Endothelial cell of umbilical vein (primary cell): ENCODE measurements around the gene SPRED2. TPM values are rescaled to one million over a fixed set of nuclear protein-coding genes. Genes with fewer than 3 reads are reported as not detected.

Experiments used
- BruUV-seq: library from RNA; stranded (reverse); fragments of 400-500 nt; replicated peaks from 2 replicates; lab custom pipeline; 2021; lab: Mats Ljungman, UMichigan
- CTCF ChIA-PET: fragments of 300-600, 350-600 bp; sonication (Branson Sonifier 250); formaldehyde crosslinking; loops from one replicate; lab custom pipeline; 2021; ENCODE audit warnings: antibody characterized with exemption, inconsistent platforms; lab: Charles Lee
- POLR2A ChIA-PET: fragments of 300-600, 350-600 bp; sonication (Branson Sonifier 250); formaldehyde crosslinking; loops from one replicate; lab custom pipeline; 2021; ENCODE audit warnings: antibody characterized with exemption, inconsistent platforms; lab: Charles Lee
- DNase-seq: peaks from one replicate; pipeline ENCODE4 v3.0.0-alpha.2; 2011; ENCODE audit warnings: low read depth, low spot score
- FAIRE-seq: peaks from 2 replicates; lab custom pipeline; 2011; peaks lifted over from hg19 to GRCh38; lab: Jason Lieb, UNC
- H2AFZ ChIP-seq: 2 replicates; pipeline ENCODE4 v1.6.0; 2012; ENCODE audit warnings: low read depth, low read length, control low read depth, inconsistent platforms
- H3K27ac ChIP-seq: 2 replicates; pipeline ENCODE4 v1.5.1; 2011; ENCODE audit warnings: low read depth, mild to moderate bottlenecking, control low read depth, low read length, moderate library complexity; ENCODE audit not compliant: insufficient read depth
- H3K27me3 ChIP-seq, 2 experiments: 2 replicates each; pipeline versions ENCODE4 v1.6.0 to v1.6.1; 2011; ENCODE audit warnings: low read length in 2 of 2, mixed read lengths in 1 of 2; ENCODE audit not compliant: control insufficient read depth in 2 of 2, insufficient read depth in 2 of 2
- H3K36me3 ChIP-seq, 2 experiments: 2 replicates in 1 of 2; 3 replicates in 1 of 2; pipeline ENCODE4 v1.5.1; 2011; ENCODE audit warnings: low read length in 2 of 2, mild to moderate bottlenecking in 1 of 2, moderate library complexity in 1 of 2; ENCODE audit not compliant: control insufficient read depth in 2 of 2, insufficient read depth in 2 of 2; ENCODE audit errors: extremely low read depth in 1 of 2
- H3K4me1 ChIP-seq: 3 replicates; pipeline ENCODE4 v1.5.1; 2011; ENCODE audit warnings: mild to moderate bottlenecking, low read length; ENCODE audit not compliant: control insufficient read depth, insufficient read depth; ENCODE audit errors: extremely low read depth
- H3K4me2 ChIP-seq: 2 replicates; pipeline ENCODE4 v1.6.1; 2011; ENCODE audit warnings: low read length, control low read depth, mixed read lengths; ENCODE audit not compliant: insufficient read depth
- H3K4me3 ChIP-seq, 3 experiments: fragments of 200-600 bp in 1 of 3; sonication (generic), shearing (Covaris generic) in 1 of 3; replicated peaks in 1 of 3; 2 replicates each; pipeline ENCODE4 v1.5.1; 2011 to 2016; ENCODE audit warnings: control low read depth in 3 of 3, low read length in 3 of 3, mild to moderate bottlenecking in 2 of 3, inconsistent platforms in 1 of 3, low read depth in 1 of 3, moderate library complexity in 1 of 3; ENCODE audit not compliant: insufficient read depth in 1 of 3
- H3K79me2 ChIP-seq: 2 replicates; pipeline ENCODE4 v1.6.0; 2012; ENCODE audit warnings: low read length, inconsistent platforms; ENCODE audit not compliant: control insufficient read depth, insufficient read depth
- H3K9ac ChIP-seq: replicated peaks from 2 replicates; pipeline ENCODE3; 2011; ENCODE audit warnings: low read length, control low read depth; ENCODE audit not compliant: insufficient read depth; ENCODE audit errors: extremely low read depth
- H3K9me1 ChIP-seq: replicated peaks from 3 replicates; pipeline ENCODE4 v1.6.0; 2011; ENCODE audit warnings: mild to moderate bottlenecking, low read length; ENCODE audit not compliant: control insufficient read depth, insufficient read depth; ENCODE audit errors: extremely low read depth
- H3K9me3 ChIP-seq: replicated peaks from 2 replicates; pipeline ENCODE4 v1.5.1; 2012; ENCODE audit warnings: low read length, inconsistent platforms; ENCODE audit not compliant: control insufficient read depth, insufficient read depth
- H4K20me1 ChIP-seq: replicated peaks from 2 replicates; pipeline ENCODE3; 2011; ENCODE audit warnings: mild to moderate bottlenecking, low read length; ENCODE audit not compliant: control insufficient read depth, insufficient read depth; ENCODE audit errors: extremely low read depth
- FOS ChIP-seq: IDR thresholded peaks from 2 replicates; pipeline ENCODE4 v1.6.1; 2011; ENCODE audit warnings: mild to moderate bottlenecking, low read length, moderate library complexity, borderline replicate concordance; ENCODE audit not compliant: insufficient read depth
- JUN ChIP-seq: IDR thresholded peaks from 2 replicates; pipeline ENCODE4 v1.6.1; 2011; ENCODE audit warnings: borderline replicate concordance, low read depth; ENCODE audit not compliant: insufficient read length, insufficient read depth
- MYC ChIP-seq: IDR thresholded peaks from one replicate; pipeline ENCODE4 v1.6.1; 2011; ENCODE audit warnings: mild to moderate bottlenecking, low read depth, low read length
- POLR2AphosphoS5 ChIP-seq: IDR thresholded peaks from 2 replicates; pipeline ENCODE4 v1.6.1; 2012; ENCODE audit warnings: low read depth, mild to moderate bottlenecking, control low read depth, low read length, moderate library complexity; ENCODE audit not compliant: insufficient read depth
- dilution Hi-C: fragments of 300-500 bp; cut with MboI; formaldehyde crosslinking; loops from one replicate; pipeline ENCODE4 v1.15.0; 2019; ENCODE audit warnings: low sequenced_read_pairs; ENCODE audit not compliant: extremely low pct_ligation_motif_present
- intact Hi-C: fragments of 100-400 bp; cut with micrococcal nuclease; formaldehyde crosslinking; loops from one replicate; pipeline ENCODE4 v1.10.0; 2022
- polyA plus RNA-seq, 4 experiments: library from polyadenylated mRNA; depleted of rRNA in 3 of 4; stranded (reverse) in 3 of 4; unstranded in 1 of 4; fragments of >200 nt; gene quantifications; 2 replicates each; pipeline versions ENCODE4 v1.2.1 to v1.2.3, GENCODE V29; 2011 to 2012; ENCODE audit warnings: missing spikeins in 1 of 4
- total RNA-seq: library from RNA; stranded (reverse); gene quantifications from 2 replicates; pipeline ENCODE4 v1.2.3, GENCODE V29; 2021
- TF ChIP-seq, protein P1 (sequence below), 2 donors: IDR thresholded peaks; 1 replicate in 1 of 2; 2 replicates in 1 of 2; pipeline ENCODE4 v1.5.1; 2011; ENCODE audit warnings: low read length in 2 of 2, mild to moderate bottlenecking in 2 of 2, moderate library complexity in 2 of 2, control low read depth in 1 of 2, inconsistent platforms in 1 of 2, low read depth in 1 of 2; ENCODE audit not compliant: insufficient read depth in 1 of 2; ENCODE audit errors: extremely low read depth in 1 of 2

Gene SPRED2
- total and polyA plus RNA-seq, 2 donors (not counting 3 experiments of a cell fraction or from before 2014, with no cell fraction given) = 3.6 to 9.6 TPM

DNA sequence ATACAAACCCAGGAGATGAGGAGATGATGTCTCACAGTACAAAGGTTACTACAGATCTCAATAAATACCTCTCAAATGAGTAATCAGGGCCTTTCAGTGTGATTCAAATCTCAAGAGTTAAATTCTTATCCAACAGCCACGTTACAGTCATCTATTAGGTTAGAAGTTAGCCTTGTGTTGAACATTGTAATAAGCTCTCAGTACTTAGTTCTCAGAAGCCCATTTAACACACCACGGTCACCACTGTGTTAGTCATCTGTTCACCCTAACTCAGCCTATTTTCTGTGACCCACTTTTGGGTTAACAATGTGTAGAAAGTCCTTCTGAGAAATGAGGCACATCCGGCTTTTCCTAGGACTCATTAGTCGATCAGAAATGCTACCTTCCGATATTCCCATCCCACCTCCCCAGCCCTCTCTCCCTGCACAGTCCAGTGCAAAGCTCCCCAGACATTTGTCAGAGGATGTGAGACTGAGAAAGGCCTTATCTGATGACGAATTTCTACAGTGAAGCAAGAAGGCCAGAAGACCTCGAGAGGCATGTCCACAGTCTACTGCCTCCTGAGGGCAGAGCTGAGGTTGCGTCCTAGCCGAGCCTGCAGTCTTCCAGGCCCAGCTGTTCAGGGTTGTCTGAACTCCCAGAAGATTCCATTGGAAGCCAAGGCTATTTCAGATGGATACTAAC lies 112.2 kb downstream of the SPRED2 start:
- Histone ChIP-seq H2AFZ (no peak overlapping the region), H3K4me3 (no peak overlapping the region), H4K20me1 (no peaks in the 10 kb centered on the region), H3K9me3 (no peaks in the 10 kb centered on the region), H3K4me2 (no peak overlapping the region), H3K27ac (no peak overlapping the region), H3K36me3 (no peaks in the 10 kb centered on the region), H3K9me1 (no peaks in the 10 kb centered on the region), H3K79me2 (no peaks in the 10 kb centered on the region), H3K4me1 (no peaks in the 10 kb centered on the region), H3K27me3 (no peaks in the 10 kb centered on the region), H3K9ac (no peak overlapping the region)
- ChIA-PET POLR2A (no interaction called here), CTCF (interaction anchor here (0.8 to 1.9 kb wide), 7 partner anchors 9 to 64 kb away, joined by 3 to 7 read pairs (median 3); no protein-coding TSS in a partner anchor)
- BruUV-seq = no TSS peak
- dilution Hi-C loops = no loop called here
- intact Hi-C loops = no loop called here
- TF ChIP-seq FOS = peak; percentile 71
- TF ChIP-seq POLR2AphosphoS5 = no peak
- TF ChIP-seq, protein P1, sequence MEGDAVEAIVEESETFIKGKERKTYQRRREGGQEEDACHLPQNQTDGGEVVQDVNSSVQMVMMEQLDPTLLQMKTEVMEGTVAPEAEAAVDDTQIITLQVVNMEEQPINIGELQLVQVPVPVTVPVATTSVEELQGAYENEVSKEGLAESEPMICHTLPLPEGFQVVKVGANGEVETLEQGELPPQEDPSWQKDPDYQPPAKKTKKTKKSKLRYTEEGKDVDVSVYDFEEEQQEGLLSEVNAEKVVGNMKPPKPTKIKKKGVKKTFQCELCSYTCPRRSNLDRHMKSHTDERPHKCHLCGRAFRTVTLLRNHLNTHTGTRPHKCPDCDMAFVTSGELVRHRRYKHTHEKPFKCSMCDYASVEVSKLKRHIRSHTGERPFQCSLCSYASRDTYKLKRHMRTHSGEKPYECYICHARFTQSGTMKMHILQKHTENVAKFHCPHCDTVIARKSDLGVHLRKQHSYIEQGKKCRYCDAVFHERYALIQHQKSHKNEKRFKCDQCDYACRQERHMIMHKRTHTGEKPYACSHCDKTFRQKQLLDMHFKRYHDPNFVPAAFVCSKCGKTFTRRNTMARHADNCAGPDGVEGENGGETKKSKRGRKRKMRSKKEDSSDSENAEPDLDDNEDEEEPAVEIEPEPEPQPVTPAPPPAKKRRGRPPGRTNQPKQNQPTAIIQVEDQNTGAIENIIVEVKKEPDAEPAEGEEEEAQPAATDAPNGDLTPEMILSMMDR (IDR thresholded peaks at IDR 0.05; ENCODE audit: extremely low read depth in 1 of 2, insufficient read depth in 1 of 2, low read depth in 1 of 2, low read length in 2 of 2) = peak; percentile 9 to 26
- TF ChIP-seq JUN = no peak
- TF ChIP-seq MYC = no peak
- FAIRE-seq (no peak), DNase-seq (peak; percentile 17)
